DLD1 (cell line): ENCODE data around the gene NACC2.

Experiments
- in situ Hi-C: cut with HindIII; loops from 2 replicates; pipeline ENCODE4 v1.10.0; 2017; ENCODE audit warnings: low sequenced_read_pairs

Gene NACC2

GRCh38 chr9:136093995-136094881 is 851 bp downstream of the NACC2 start:
- in situ Hi-C loops: no loop called here

DNA sequence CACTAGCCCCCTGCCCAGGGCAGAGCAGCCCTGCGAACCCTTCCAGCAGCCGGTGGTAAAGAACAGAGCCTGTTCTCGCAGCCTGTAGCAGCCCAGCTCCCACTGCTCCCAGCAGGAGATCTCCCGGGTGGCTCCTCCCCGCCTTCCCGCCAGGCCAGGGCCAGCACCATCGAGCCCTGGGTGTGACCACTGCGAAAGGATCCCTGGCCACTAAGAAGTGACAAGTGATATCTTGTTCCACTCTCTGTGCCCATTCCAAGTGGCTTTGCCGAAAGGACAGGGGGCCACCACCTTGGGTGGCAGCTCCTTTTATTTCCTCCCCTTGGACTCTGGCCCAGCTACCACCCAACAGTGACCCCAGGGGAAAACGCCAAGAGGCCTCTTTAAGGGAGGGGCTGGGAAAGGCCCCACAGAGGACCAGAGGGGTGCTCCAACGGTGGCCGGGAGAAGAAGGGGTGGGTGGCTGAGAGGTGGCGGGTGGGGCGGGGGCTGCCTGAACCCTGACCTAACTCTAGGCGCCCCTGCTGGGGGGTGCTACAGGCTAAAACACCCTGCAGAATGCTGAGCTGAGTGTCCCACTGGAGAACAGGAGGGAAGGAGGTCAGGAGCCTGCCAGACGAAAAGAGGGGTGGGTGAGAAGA is 1.6 kb downstream of the NACC2 start:
- in situ Hi-C loops: no loop called here

GRCh38 chr9:136092741-136093140 is 2.3 kb downstream of the NACC2 start:
- in situ Hi-C loops: no loop called here

DNA sequence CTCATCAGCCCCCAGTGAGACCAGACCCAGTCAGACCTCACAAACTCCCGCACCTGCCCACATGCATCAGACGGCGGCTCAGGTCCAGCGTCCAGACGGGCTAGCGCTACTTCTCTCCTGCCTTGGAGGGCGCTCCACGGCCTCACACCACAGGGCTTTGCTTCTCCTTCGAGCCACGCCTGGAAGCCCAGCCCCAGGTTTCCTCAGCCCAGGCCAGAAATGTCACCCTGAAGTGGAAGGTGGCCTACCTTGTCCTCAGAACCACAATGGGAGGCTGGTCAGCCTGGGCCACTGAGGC is 2.8 kb downstream of the NACC2 start:
- in situ Hi-C loops: no loop called here

DNA sequence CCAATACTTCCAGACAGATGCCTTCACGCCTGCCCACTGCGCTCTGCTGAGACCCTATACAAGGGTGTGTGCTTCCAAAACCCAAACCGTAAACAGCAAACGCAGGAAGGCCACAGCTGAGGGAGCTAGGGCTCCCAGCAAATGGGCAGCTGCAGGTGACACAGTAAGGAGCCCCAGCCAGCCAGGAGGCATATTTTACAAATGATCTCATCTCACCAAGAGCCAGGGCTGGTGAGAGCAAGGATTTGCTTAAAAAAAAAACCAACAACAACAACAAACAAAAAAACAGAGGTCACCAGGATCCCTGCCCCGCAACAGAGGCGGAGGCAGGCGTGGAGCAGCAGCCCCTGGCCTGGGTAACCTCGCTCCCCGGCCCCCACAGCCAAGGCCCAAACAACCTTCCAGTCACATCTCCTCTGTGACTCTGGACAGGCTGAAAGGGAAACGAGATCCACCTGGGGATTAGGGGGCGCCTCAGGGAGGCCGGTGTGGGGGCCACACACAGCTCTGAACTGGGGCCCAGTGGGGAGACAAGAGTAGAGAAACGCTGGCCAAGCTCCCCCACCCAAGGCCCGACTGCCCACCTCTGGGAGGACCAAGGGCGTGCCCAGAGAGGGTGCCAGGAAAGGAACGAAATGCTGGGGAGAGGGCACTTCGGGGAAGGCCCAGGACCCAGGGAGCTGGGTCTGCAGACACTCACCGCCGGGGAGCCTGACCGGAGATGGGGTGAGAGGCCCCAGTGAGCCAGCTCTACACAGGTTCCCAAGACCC is 3.3 kb downstream of the NACC2 start:
- in situ Hi-C loops: no loop called here

GRCh38 chr9:136090768-136091581 is 4.1 kb downstream of the NACC2 start:
- in situ Hi-C loops: no loop called here

DNA sequence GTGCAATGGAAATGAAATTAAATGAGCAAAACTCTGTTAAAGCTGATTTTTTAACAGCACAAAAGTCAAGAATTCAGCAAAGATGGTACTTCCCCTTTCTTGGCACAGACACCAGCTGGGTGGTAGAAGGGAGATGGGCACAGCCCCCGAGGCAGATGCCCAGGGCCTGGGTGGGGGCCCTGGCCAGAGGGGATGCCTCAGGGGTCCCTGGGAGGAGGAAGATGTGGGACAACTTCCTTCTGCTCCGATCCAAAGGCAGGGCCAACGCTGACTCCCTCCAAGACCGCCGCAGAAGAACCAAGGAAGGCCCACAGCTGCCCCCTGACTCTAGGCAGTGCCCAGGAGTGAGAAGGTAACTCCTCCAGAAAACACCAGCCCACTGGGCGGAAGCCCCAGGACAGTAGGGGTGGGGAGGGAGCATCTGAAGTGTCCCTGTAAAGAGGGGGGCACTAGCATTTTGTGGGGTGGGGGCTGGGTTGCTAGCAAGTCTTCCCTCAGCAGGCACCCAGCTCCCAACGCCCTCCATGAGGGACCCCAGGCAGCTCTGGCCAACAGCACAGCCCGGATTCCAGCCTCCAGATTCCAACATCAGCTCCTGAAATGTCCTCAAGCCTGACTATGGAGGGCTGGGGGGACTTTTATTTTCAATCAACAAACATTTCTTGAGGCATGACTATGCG is 4.9 kb downstream of the NACC2 start:
- in situ Hi-C loops: no loop called here

DNA sequence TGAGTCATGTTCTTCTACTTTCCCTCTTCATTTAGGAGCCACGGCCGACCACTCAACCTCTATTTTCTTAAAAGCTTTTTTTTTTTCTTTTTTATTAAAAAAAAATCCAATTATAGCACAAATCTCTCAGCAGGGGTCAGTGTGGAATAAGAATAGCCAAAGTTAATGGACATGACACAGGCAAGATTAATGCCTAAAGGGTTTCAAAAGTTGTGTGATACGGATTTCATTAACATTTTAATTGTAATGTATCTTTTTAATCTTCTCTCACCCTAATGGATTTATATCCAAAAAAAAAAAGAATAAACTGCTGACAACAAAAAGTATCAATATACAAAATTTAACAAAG is 5.4 kb downstream of the NACC2 start:
- in situ Hi-C loops: no loop called here

- in situ Hi-C loops: no loop called here
Measured at GRCh38 chr9:136088939-136089696, 6.0 kb downstream of the NACC2 start.

- in situ Hi-C loops: no loop called here
Measured at GRCh38 chr9:136088481-136088938, 6.6 kb downstream of the NACC2 start.

DNA sequence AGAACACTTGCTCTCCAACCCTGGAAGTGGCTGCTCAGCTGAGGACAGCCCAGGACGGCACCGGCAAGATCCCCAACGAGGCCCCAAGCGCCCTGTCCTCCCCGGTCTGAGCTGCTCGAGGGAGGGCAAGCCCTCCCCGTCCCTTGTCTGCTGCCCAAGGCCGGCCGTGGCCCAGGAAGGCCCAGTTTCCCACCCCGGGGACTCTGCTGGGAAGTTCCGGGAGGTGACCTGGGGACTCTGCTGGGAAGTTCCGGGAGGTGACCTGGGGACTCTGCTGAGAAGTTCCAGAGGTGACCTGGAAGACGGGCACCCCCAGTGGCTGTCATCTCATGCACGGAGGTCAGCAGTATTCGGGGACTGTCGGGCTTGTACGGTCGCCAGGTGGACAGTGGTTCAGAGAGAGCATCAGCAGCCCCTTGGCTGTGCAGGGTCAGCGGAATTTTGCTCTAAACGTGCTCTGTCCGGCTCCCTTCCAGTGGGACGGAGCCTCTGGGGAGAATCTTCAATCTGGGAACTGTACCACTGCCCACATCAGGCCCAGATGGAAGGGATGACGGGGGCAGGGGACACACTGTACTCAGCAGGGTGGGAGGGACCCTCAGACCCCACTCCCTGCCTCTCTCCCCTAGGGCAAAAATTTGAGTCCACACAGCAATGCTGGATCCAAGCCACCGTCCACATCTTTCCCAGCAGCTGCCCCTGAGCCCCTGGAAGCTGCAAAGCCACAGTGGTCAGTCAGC is 7.2 kb downstream of the NACC2 start:
- in situ Hi-C loops: no loop called here

GRCh38 chr9:136086951-136087740 is 7.9 kb downstream of the NACC2 start:
- in situ Hi-C loops: no loop called here

- in situ Hi-C loops: no loop called here
Measured at GRCh38 chr9:136086213-136086881, 8.7 kb downstream of the NACC2 start.

- in situ Hi-C loops: no loop called here
Measured at GRCh38 chr9:136085815-136086212, 9.3 kb downstream of the NACC2 start.

- in situ Hi-C loops: no loop called here
Measured at GRCh38 chr9:136084063-136084944, 10.8 kb downstream of the NACC2 start.

DNA sequence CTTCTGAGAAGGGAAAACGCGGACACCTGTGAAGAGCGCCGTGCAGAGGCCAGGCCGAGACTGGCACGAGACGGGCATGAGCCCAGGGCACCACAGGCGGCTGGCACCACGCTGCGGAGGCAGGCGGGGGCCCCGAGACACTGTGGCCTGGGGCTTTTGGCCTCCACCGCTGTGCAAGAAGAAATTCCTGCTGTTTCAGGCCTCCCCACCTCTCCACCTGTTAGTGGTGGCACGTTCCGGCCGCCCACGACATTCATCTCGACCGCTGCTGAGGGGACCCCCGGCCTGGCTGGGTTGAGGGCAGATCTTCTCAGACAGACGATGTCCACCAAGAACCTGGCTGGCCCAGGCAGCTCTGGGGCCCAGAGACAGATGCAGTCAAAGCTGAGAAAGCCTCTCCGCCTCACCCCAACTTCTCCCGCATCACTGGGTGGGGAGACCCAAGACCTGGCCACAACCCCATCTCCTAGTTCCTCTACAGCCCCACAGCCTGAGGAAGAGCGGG is 11.5 kb downstream of the NACC2 start:
- in situ Hi-C loops: no loop called here
